Transverse colon (tissue), 4 donors: ENCODE measurements around the gene MTA2. TPM values are rescaled to one million over a fixed set of nuclear protein-coding genes. Genes with fewer than 3 reads are reported as not detected.
"Not testable (repeated sequence)": the region's sequence is repeated elsewhere in the genome, so short reads cannot be mapped to it uniquely, and the experiment has no call there.

Experiments
- DNase-seq: peaks from one replicate; pipeline ENCODE4 v3.0.0-alpha.2; 2019
- H3K27ac ChIP-seq, 4 donors: fragments of 200-600 bp; sonication (generic); 2 replicates each; pipeline ENCODE4 v1.5.1; 2016 to 2018; ENCODE audit warnings: inconsistent platforms in 4 of 4
- H3K27me3 ChIP-seq: fragments of 200-600 bp; sonication (generic); 2 replicates; pipeline ENCODE4 v1.5.1; 2017; ENCODE audit warnings: inconsistent platforms
- H3K36me3 ChIP-seq, 4 donors: fragments of 200-600 bp; sonication (generic); 2 replicates each; pipeline ENCODE4 v1.5.1; 2017 to 2019; ENCODE audit warnings: inconsistent platforms in 4 of 4
- H3K4me1 ChIP-seq, 4 donors: fragments of 200-600 bp; sonication (generic); 2 replicates each; pipeline ENCODE4 v1.5.1; 2017 to 2020; ENCODE audit warnings: inconsistent platforms in 4 of 4
- H3K4me3 ChIP-seq, 4 donors: fragments of 200-600 bp; sonication (generic); 1 replicate in 1 of 4; 2 replicates in 3 of 4; pipeline versions ENCODE4 v1.5.1 to v1.6.1; 2017 to 2019; ENCODE audit warnings: inconsistent platforms in 4 of 4
- H3K9me3 ChIP-seq, 2 donors: fragments of 200-600 bp; sonication (generic); 2 replicates each; pipeline ENCODE4 v1.5.1; 2017 to 2019; ENCODE audit warnings: inconsistent platforms in 2 of 2
- CTCF ChIP-seq, 5 experiments: fragments of 200-600 bp in 3 of 5; fragments of 450-650 bp in 2 of 5; sonication (generic) in 3 of 5; IDR thresholded peaks; 1 replicate in 2 of 5; 2 replicates in 3 of 5; pipeline ENCODE4 v1.5.1; 2016 to 2017; ENCODE audit warnings: antibody characterized with exemption in 5 of 5, inconsistent platforms in 3 of 5, mild to moderate bottlenecking in 2 of 5, moderate library complexity in 1 of 5
- EP300 ChIP-seq: sonication (generic); formaldehyde crosslinking; IDR thresholded peaks from one replicate; pipeline ENCODE4 v1.6.1; 2017; ENCODE audit warnings: antibody characterized with exemption, low read depth
- POLR2A ChIP-seq: fragments of 450-650 bp; IDR thresholded peaks from one replicate; pipeline ENCODE4 v1.6.1; 2016; ENCODE audit warnings: antibody characterized with exemption, mild to moderate bottlenecking, moderate library complexity
- POLR2AphosphoS5 ChIP-seq, 3 donors: sonication (generic); formaldehyde crosslinking; IDR thresholded peaks; one replicate each; pipeline ENCODE4 v1.6.1; 2016; ENCODE audit warnings: antibody characterized with exemption in 3 of 3
- WGBS, 2 donors: methylation state at CpG; one replicate each; pipeline ENCODE4 v1.1.5; 2018; ENCODE audit warnings: low coverage in 1 of 2; 5-methylcytosine and 5-hydroxymethylcytosine counted together
- in situ Hi-C, 4 donors: fragments of 200-750 bp; cut with MboI; loops; one replicate each; pipeline versions ENCODE4 v1.15.0 to v1.15.1; 2017; ENCODE audit warnings: low sequenced_read_pairs in 3 of 4, low pct_ligation_motif_present in 1 of 4, low pct_unique_long_range_greater_than_20kb in 1 of 4
- intact Hi-C: fragments of 100-400 bp; cut with DNase I; formaldehyde crosslinking; loops from one replicate; pipeline ENCODE4 v1.15.1; 2023; ENCODE audit warnings: low total_unique reads
- total RNA-seq, 4 donors: library from RNA; depleted of rRNA; stranded (reverse); fragments of >200 nt; gene quantifications; one replicate each; pipeline ENCODE4 v1.1.0, GENCODE V29; 2016

The MTA2 gene
- total RNA-seq, 4 donors from 2014 or later, result 42.0 to 80.1 (median 62.1) TPM

DNA sequence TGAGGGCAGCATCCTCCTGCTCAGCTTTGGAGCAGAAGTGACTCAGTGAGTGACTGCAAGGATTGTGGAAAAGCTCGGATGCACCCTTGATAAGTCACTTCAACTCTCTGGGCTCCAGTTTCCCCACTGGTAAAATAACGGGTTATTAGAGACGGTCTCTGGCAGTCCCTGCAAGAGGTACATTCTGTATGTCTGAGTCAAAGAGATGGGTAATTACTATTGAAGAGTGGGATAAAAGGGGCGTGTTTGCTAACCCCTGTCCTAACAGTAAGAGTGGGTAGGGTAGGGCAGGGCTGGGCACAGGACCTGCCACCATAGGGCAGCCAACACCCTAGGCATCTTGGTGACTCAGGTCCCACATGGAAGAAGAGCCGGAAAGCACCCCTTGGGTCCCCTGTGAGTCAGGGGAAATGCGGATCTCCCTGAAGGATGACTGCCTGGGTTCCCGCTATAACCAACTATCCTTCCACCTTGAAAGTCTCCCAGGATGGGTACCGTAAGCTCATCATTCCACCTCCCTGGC is 47.8 kb downstream of the MTA2 start:
- in situ Hi-C loops, result loop anchor here in 2 of 4 donors (10.0 kb wide), 1 partner anchor 129 kb away; no protein-coding TSS in a partner anchor
- intact Hi-C loops, result no loop called here
- peaks cover 71 to 93% (median 86%) of the 10 kb centered on the region in 4 donors for H3K4me1 ChIP-seq
- 58 to 63% methylated on average over 7 to 8 of the region's 8 CpGs for WGBS, 2 donors
- no peaks in the 10 kb centered on the region for H3K9me3 ChIP-seq
- peaks cover 0 to 3% (median 2%) of the 10 kb centered on the region in 4 donors for H3K36me3 ChIP-seq
- peak; percentile 62 for DNase-seq
- H3K4me3 ChIP-seq, result peak overlapping the region in 1 of 4 donors; percentile 25
- peak overlapping the region; percentile 96 to 100 (median 97) for H3K27ac ChIP-seq
- TF ChIP-seq CTCF (IDR thresholded peaks at IDR 0.05) (no peak), POLR2AphosphoS5 (IDR thresholded peaks at IDR 0.05) (no peak)
- no peaks in the 10 kb centered on the region for H3K27me3 ChIP-seq

DNA sequence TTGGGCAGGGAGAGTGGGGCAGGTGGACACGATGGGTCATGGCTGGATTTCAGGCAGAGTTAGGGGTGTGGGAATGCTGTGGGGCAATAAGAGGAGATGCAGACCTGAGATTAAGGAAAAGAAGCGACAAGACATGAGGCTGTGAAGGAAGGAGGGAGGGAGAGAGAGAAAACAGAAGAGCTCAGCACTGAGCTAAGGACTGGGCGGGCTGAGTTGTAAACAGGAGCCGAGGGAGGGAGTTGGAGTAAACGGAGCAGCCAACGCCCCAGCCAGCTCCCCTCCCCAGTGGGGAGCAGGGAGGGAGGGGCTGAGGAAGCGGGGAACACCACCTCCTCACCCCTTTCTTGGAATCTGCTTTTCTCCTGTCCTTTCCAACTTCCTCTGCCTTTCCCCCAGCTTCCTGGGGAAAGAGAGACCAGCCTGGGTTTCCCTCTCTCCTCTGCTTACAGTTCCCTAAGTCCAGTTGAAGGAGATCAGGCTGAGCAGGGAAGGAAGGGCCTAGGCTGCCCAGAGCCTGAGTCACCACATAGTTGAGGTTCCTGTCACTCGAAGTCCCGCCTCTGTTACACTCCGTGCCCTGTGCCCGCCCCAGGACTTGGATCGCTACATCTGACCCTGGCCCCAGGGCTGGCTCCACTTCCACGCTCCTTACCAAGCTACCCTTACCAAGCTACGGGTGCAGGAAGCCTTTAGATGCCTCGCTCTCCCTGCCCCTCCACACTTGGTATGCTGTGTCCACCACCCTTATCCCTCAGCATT is 48.4 kb downstream of the MTA2 start:
- H3K9me3 ChIP-seq, result no peaks in the 10 kb centered on the region
- in situ Hi-C loops (loop anchor here in 2 of 4 donors (10.0 kb wide), 1 partner anchor 128 kb away; no protein-coding TSS in a partner anchor), intact Hi-C loops (no loop called here)
- H3K4me1 ChIP-seq, result peaks cover 76 to 98% (median 91%) of the 10 kb centered on the region in 4 donors
- H3K27me3 ChIP-seq, result no peaks in the 10 kb centered on the region
- TF ChIP-seq EP300 (peak; percentile 20), POLR2A (peak; percentile 85), POLR2AphosphoS5 (IDR thresholded peaks at IDR 0.05) (peak; percentile 74 to 86 (median 81)), CTCF (IDR thresholded peaks at IDR 0.05) (no peak)
- WGBS, 2 donors, result 2 to 13% methylated on average over 7 to 15 of the region's 15 CpGs
- peak overlapping the region; percentile 96 to 100 (median 97) for H3K27ac ChIP-seq
- H3K4me3 ChIP-seq, result peak overlapping the region in 1 of 4 donors; percentile 25
- peak; percentile 90 for DNase-seq
- no peaks in the 10 kb centered on the region for H3K36me3 ChIP-seq

- H3K27me3 ChIP-seq, result no peaks in the 10 kb centered on the region
- no peak for DNase-seq
- no peaks in the 10 kb centered on the region for H3K36me3 ChIP-seq
- peak overlapping the region in 1 of 4 donors; percentile 25 for H3K4me3 ChIP-seq
- 22 to 24% methylated on average over 2 to 4 of the region's 4 CpGs for WGBS, 2 donors
- H3K27ac ChIP-seq, result peak overlapping the region; percentile 96 to 100 (median 97)
- H3K9me3 ChIP-seq, result no peaks in the 10 kb centered on the region
- peaks cover 80 to 98% (median 93%) of the 10 kb centered on the region in 4 donors for H3K4me1 ChIP-seq
- intact Hi-C loops, result no loop called here
- in situ Hi-C loops, result loop anchor here in 2 of 4 donors (10.0 kb wide), 1 partner anchor 128 kb away; no protein-coding TSS in a partner anchor
- TF ChIP-seq POLR2A, result no peak
- TF ChIP-seq EP300, result no peak
- no peak for TF ChIP-seq CTCF (IDR thresholded peaks at IDR 0.05)
- no peak for TF ChIP-seq POLR2AphosphoS5 (IDR thresholded peaks at IDR 0.05)
Observed at GRCh38 chr11:62552485-62553079, 49.1 kb downstream of the MTA2 start.

DNA sequence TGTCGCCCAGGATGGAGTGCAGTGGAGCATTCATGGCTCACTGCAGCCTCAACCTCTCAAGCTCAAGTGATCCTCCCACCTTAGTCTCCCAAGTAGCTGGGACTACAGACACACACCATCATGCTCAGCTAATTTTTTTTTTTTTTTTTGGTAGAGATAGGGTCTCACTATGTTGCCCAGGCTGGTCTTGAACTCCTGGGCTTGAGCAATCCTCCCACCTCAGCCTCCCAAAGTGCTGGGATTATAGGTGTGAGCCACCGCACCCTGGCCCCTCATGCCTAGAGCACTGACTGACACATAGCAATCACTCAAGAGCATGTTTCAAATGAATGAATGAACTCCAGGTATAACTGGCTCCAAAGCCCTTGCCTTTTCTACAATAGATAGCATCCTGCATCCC is 51.2 kb downstream of the MTA2 start:
- WGBS, 2 donors, result 79 to 85% methylated on average over 1 to 2 of the region's 2 CpGs
- H3K27me3 ChIP-seq, DNase-seq, intact Hi-C loops, H3K9me3 ChIP-seq, H3K4me3 ChIP-seq, H3K36me3 ChIP-seq: not testable (repeated sequence)
- peaks cover 62 to 85% (median 79%) of the 10 kb centered on the region in 4 donors for H3K4me1 ChIP-seq
- peak overlapping the region; percentile 96 to 100 (median 97) for H3K27ac ChIP-seq
- in situ Hi-C loops, result loop anchor here in 2 of 4 donors (10.0 kb wide), 1 partner anchor 126 kb away; no protein-coding TSS in a partner anchor
